Uterus (tissue), 4 donors: ENCODE data around the gene THSD4. TPM values are rescaled to one million over a fixed set of nuclear protein-coding genes. Genes with fewer than 3 reads are reported as not detected.
"Not testable (repeated sequence)": the region's sequence is repeated elsewhere in the genome, so short reads cannot be mapped to it uniquely, and the experiment has no call there.

ENCODE experiments used
- DNase-seq, 2 donors: peaks; one replicate each; pipeline ENCODE4 v3.0.0-alpha.2; 2019 to 2020
- H3K27ac ChIP-seq, 2 donors: fragments of 200-600 bp; sonication (generic); 1 replicate in 1 of 2; 2 replicates in 1 of 2; pipeline ENCODE4 v1.5.1; 2016 to 2018
- H3K27me3 ChIP-seq, 2 donors: fragments of 200-600 bp; sonication (generic); one replicate each; pipeline ENCODE4 v1.5.1; 2018 to 2019; ENCODE audit warnings: control low read depth in 1 of 2
- H3K36me3 ChIP-seq, 2 donors: fragments of 200-600 bp; sonication (generic); one replicate each; pipeline ENCODE4 v1.5.1; 2019; ENCODE audit warnings: control low read depth in 1 of 2
- H3K4me1 ChIP-seq, 2 donors: fragments of 200-600 bp; sonication (generic); one replicate each; pipeline ENCODE4 v1.5.1; 2018 to 2019; ENCODE audit warnings: control low read depth in 1 of 2
- H3K4me3 ChIP-seq, 2 donors: fragments of 200-600 bp; sonication (generic); 1 replicate in 1 of 2; 2 replicates in 1 of 2; pipeline ENCODE4 v1.5.1; 2018 to 2019; ENCODE audit warnings: mild to moderate bottlenecking in 1 of 2
- H3K9me3 ChIP-seq, 2 donors: fragments of 200-600 bp; sonication (generic); one replicate each; pipeline ENCODE4 v1.5.1; 2019; ENCODE audit warnings: control low read depth in 1 of 2
- CTCF ChIP-seq, 4 experiments: fragments of 200-600 bp in 2 of 4; fragments of 450-650 bp in 2 of 4; sonication (generic) in 2 of 4; IDR thresholded peaks; one replicate each; pipeline ENCODE4 v1.5.1; 2016 to 2019; ENCODE audit warnings: antibody characterized with exemption in 4 of 4, mild to moderate bottlenecking in 2 of 4, moderate library complexity in 1 of 4
- POLR2A ChIP-seq, 2 donors: fragments of 450-650 bp; IDR thresholded peaks; one replicate each; pipeline ENCODE4 v1.6.1; 2016; ENCODE audit warnings: antibody characterized with exemption in 2 of 2, mild to moderate bottlenecking in 1 of 2, moderate library complexity in 1 of 2
- intact Hi-C: fragments of 100-400 bp; cut with DNase I; formaldehyde crosslinking; loops from one replicate; pipeline ENCODE4 v1.15.1; 2023; ENCODE audit warnings: low total_unique reads
- total RNA-seq, 4 donors: library from RNA; depleted of rRNA in 3 of 4; stranded (reverse); fragments of >200 nt in 3 of 4; gene quantifications; one replicate each; pipeline versions ENCODE4 v1.1.0 to v1.2.4, GENCODE V29; 2014 to 2023
- donor health status: DM: yes; HTN: yes; CAD: no.

Gene THSD4
- total RNA-seq, 4 donors from 2014 or later, result 7.1 to 144 (median 35.4) TPM

GRCh38 chr15:71362987-71363968 is 248.0 kb downstream of the THSD4 start:
- intact Hi-C loops, result no loop called here

GRCh38 chr15:71364117-71364584 is 248.9 kb downstream of the THSD4 start:
- no peak for DNase-seq
- TF ChIP-seq CTCF (IDR thresholded peaks at IDR 0.05) (no peak), POLR2A (IDR thresholded peaks at IDR 0.05) (no peak)
- H3K4me3 ChIP-seq, result no peak overlapping the region
- H3K36me3 ChIP-seq, result no peaks in the 10 kb centered on the region
- H3K9me3 ChIP-seq, result no peaks in the 10 kb centered on the region
- no peaks in the 10 kb centered on the region for H3K27me3 ChIP-seq
- no peaks in the 10 kb centered on the region for H3K4me1 ChIP-seq
- no peak overlapping the region for H3K27ac ChIP-seq
- intact Hi-C loops, result no loop called here

More at GRCh38 chr15:71362987-71363968, 248.0 kb downstream of the THSD4 start:
- Histone ChIP-seq H3K4me1 (no peaks in the 10 kb centered on the region), H3K27ac (no peak overlapping the region), H3K27me3 (no peaks in the 10 kb centered on the region), H3K4me3 (no peak overlapping the region), H3K9me3 (no peaks in the 10 kb centered on the region), H3K36me3 (no peaks in the 10 kb centered on the region)
- no peak for TF ChIP-seq POLR2A (IDR thresholded peaks at IDR 0.05)
- TF ChIP-seq CTCF (IDR thresholded peaks at IDR 0.05), result no peak
- DNase-seq, result no peak

GRCh38 chr15:71366522-71366921 is 251.3 kb downstream of the THSD4 start:
- Histone ChIP-seq H3K4me1 (no peaks in the 10 kb centered on the region), H3K4me3 (no peak overlapping the region), H3K27me3 (no peaks in the 10 kb centered on the region), H3K9me3 (no peaks in the 10 kb centered on the region), H3K36me3 (no peaks in the 10 kb centered on the region), H3K27ac (no peak overlapping the region)
- TF ChIP-seq POLR2A (IDR thresholded peaks at IDR 0.05) (no peak), CTCF (IDR thresholded peaks at IDR 0.05) (no peak)
- no peak for DNase-seq
- intact Hi-C loops, result no loop called here

GRCh38 chr15:71366926-71367325 is 251.7 kb downstream of the THSD4 start:
- Histone ChIP-seq H3K4me1 (no peaks in the 10 kb centered on the region), H3K27ac (no peak overlapping the region), H3K27me3 (no peaks in the 10 kb centered on the region), H3K9me3 (no peaks in the 10 kb centered on the region), H3K4me3 (no peak overlapping the region), H3K36me3 (no peaks in the 10 kb centered on the region)
- intact Hi-C loops, result no loop called here
- DNase-seq, result no peak
- TF ChIP-seq CTCF (IDR thresholded peaks at IDR 0.05), result no peak
- TF ChIP-seq POLR2A (IDR thresholded peaks at IDR 0.05), result no peak

- intact Hi-C loops, H3K36me3 ChIP-seq, DNase-seq, H3K27ac ChIP-seq, H3K4me1 ChIP-seq, H3K27me3 ChIP-seq, H3K9me3 ChIP-seq, H3K4me3 ChIP-seq: not testable (repeated sequence)
These were observed 252.5 kb downstream of the THSD4 start for GRCh38 chr15:71367737-71368136.

GRCh38 chr15:71372769-71373168 is 257.5 kb downstream of the THSD4 start:
- H3K9me3 ChIP-seq, H3K36me3 ChIP-seq, intact Hi-C loops, H3K4me3 ChIP-seq, DNase-seq, H3K4me1 ChIP-seq, H3K27me3 ChIP-seq: not testable (repeated sequence)
- peak overlapping the region; percentile 63 to 78 for H3K27ac ChIP-seq
